Vagina (tissue), 2 donors: Measurements from ENCODE around the gene USF3.

Experiments used
- POLR2AphosphoS5 ChIP-seq, 2 donors: sonication (generic); formaldehyde crosslinking; IDR thresholded peaks; one replicate each; pipeline ENCODE4 v1.9.0; 2017; ENCODE audit warnings: antibody characterized with exemption in 2 of 2, mild to moderate bottlenecking in 2 of 2, low read depth in 1 of 2; ENCODE audit not compliant: insufficient read depth in 1 of 2
- TF ChIP-seq, protein P1 (sequence below), 3 experiments: fragments of 450-650 bp in 2 of 3; fragments of 200-600 bp in 1 of 3; sonication (generic) in 1 of 3; IDR thresholded peaks; one replicate each; pipeline ENCODE4 v1.5.1; 2017 to 2019; ENCODE audit warnings: antibody characterized with exemption in 3 of 3, mild to moderate bottlenecking in 2 of 3, moderate library complexity in 2 of 3

DNA sequence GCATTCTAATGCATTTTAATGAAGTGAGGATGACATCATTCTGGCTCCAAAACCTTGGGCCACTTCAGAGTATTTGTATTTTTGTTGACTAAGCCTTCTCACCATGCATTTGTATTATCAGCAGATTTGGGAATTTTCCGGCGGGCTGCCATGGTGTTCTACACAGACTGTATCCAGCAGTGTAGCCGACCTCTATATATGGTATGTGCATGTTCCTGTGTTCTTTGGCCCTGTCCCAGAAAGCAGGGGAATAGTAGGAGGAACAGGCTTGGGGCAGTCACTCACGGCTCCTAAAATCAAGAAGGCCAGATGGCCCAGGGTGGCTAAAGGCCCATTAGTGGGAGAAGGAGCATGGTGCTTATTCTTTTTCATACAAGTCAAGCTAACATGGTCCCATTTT is 80.5 kb downstream of the USF3 start:
- TF ChIP-seq, protein P1, sequence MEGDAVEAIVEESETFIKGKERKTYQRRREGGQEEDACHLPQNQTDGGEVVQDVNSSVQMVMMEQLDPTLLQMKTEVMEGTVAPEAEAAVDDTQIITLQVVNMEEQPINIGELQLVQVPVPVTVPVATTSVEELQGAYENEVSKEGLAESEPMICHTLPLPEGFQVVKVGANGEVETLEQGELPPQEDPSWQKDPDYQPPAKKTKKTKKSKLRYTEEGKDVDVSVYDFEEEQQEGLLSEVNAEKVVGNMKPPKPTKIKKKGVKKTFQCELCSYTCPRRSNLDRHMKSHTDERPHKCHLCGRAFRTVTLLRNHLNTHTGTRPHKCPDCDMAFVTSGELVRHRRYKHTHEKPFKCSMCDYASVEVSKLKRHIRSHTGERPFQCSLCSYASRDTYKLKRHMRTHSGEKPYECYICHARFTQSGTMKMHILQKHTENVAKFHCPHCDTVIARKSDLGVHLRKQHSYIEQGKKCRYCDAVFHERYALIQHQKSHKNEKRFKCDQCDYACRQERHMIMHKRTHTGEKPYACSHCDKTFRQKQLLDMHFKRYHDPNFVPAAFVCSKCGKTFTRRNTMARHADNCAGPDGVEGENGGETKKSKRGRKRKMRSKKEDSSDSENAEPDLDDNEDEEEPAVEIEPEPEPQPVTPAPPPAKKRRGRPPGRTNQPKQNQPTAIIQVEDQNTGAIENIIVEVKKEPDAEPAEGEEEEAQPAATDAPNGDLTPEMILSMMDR (IDR thresholded peaks at IDR 0.05): no peak
- no peak for TF ChIP-seq POLR2AphosphoS5 (IDR thresholded peaks at IDR 0.05; ENCODE audit: insufficient read depth in 1 of 2, low read depth in 1 of 2)
